K562 (cell line): ENCODE results near the gene HADH. TPM values are rescaled to one million over a fixed set of nuclear protein-coding genes. Genes with fewer than 3 reads are reported as not detected.

Experiments
- ATAC-seq: fragments of 200-7000 bp; cut with Tn5 transposase; 3 replicates; pipeline ENCODE4 v1.9.1; 2020; ENCODE audit warnings: moderate library complexity
- BruUV-seq: library from RNA; stranded (reverse); fragments of 400-500 nt; replicated peaks from 2 replicates; lab custom pipeline; 2021; lab: Mats Ljungman, UMichigan
- CTCF ChIA-PET: fragments of 300-600 bp; formaldehyde crosslinking; extraction: SDS; loops from one replicate; lab custom pipeline; 2021; ENCODE audit warnings: low intra/inter-chr PET ratio; lab: Yijun Ruan, JAX
- POLR2A ChIA-PET: fragments of 300-600, 350-650 bp; sonication (Branson Sonifier 250); formaldehyde crosslinking; extraction: SDS; loops from one replicate; lab custom pipeline; 2021; ENCODE audit warnings: antibody characterized with exemption, inconsistent platforms; lab: Yijun Ruan, JAX
- DNase-seq, 4 experiments: peaks; one replicate each; pipeline versions ENCODE4 v3.0.0 to v3.0.0-alpha.2; 2011 to 2018; ENCODE audit warnings: low spot score in 3 of 4, mixed read lengths in 3 of 4; ENCODE audit errors: extremely low read depth in 1 of 4
- FAIRE-seq: peaks from 2 replicates; lab custom pipeline; 2011; peaks lifted over from hg19 to GRCh38; lab: Jason Lieb, UNC
- H2AFZ ChIP-seq: 2 replicates; pipeline ENCODE4 v1.6.0; 2011; ENCODE audit warnings: low read depth, low read length, control low read depth, inconsistent platforms
- H3K27ac ChIP-seq: fragments of 200-600 bp; 3 replicates; pipeline ENCODE4 v1.8.0; 2011; ENCODE audit warnings: low read depth, mild to moderate bottlenecking, control low read depth, inconsistent platforms, low read length, moderate library complexity, mixed read lengths; ENCODE audit errors: extremely low read depth
- H3K27me3 ChIP-seq, 2 experiments: fragments of 300-600 bp in 1 of 2; 2 replicates in 1 of 2; 3 replicates in 1 of 2; pipeline versions ENCODE4 v1.6.0 to v1.8.0; 2011; ENCODE audit warnings: inconsistent platforms in 2 of 2, low read length in 2 of 2, mild to moderate bottlenecking in 1 of 2, mixed read lengths in 1 of 2, moderate library complexity in 1 of 2; ENCODE audit not compliant: control insufficient read depth in 2 of 2, insufficient read depth in 2 of 2
- H3K36me3 ChIP-seq: fragments of 300-600 bp; 3 replicates; pipeline ENCODE4 v1.8.0; 2011; ENCODE audit warnings: mild to moderate bottlenecking, low read length, inconsistent platforms; ENCODE audit not compliant: control insufficient read depth, insufficient read depth
- H3K4me1 ChIP-seq, 2 experiments: fragments of 200-600 bp in 1 of 2; replicated peaks in 1 of 2; 2 replicates in 1 of 2; 3 replicates in 1 of 2; pipeline versions ENCODE4 v1.5.1 to v1.8.0; 2011; ENCODE audit warnings: inconsistent platforms in 2 of 2, low read length in 2 of 2, mild to moderate bottlenecking in 1 of 2, mixed read lengths in 1 of 2, moderate library complexity in 1 of 2; ENCODE audit not compliant: control insufficient read depth in 2 of 2, insufficient read depth in 2 of 2
- H3K4me2 ChIP-seq: 2 replicates; pipeline ENCODE4 v1.6.1; 2011; ENCODE audit warnings: low read length, control low read depth, inconsistent platforms, mixed read lengths; ENCODE audit not compliant: insufficient read depth
- H3K4me3 ChIP-seq: fragments of 200-600 bp; sonication (generic), shearing (Covaris generic); 2 replicates; pipeline ENCODE4 v1.5.1; 2016; ENCODE audit warnings: control low read depth, inconsistent platforms
- H3K79me2 ChIP-seq: fragments of 200-600 bp; 3 replicates; pipeline ENCODE4 v1.8.0; 2011; ENCODE audit warnings: low read length, inconsistent platforms; ENCODE audit not compliant: control insufficient read depth, insufficient read depth
- H3K9ac ChIP-seq, 2 experiments: 2 replicates each; pipeline versions ENCODE4 v1.6.0 to v1.6.1; 2011; ENCODE audit warnings: low read depth in 2 of 2, low read length in 2 of 2, control low read depth in 1 of 2, inconsistent platforms in 1 of 2, mild to moderate bottlenecking in 1 of 2, mixed read lengths in 1 of 2; ENCODE audit not compliant: insufficient read depth in 1 of 2
- H3K9me1 ChIP-seq: one replicate; pipeline ENCODE4 v1.6.0; 2011; ENCODE audit warnings: inconsistent platforms, mild to moderate bottlenecking, low read length, moderate library complexity; ENCODE audit not compliant: control insufficient read depth, insufficient read depth
- H3K9me3 ChIP-seq: replicated peaks from 2 replicates; pipeline ENCODE4 v1.5.1; 2011; ENCODE audit warnings: low read depth, low read length, inconsistent platforms; ENCODE audit not compliant: control insufficient read depth, insufficient read depth
- H4K20me1 ChIP-seq: replicated peaks from 2 replicates; pipeline ENCODE4 v1.6.1; 2011; ENCODE audit warnings: low read length, inconsistent platforms, mixed read lengths; ENCODE audit not compliant: control insufficient read depth, insufficient read depth
- CBX3 ChIP-seq, 2 experiments: IDR thresholded peaks; 1 replicate in 1 of 2; 2 replicates in 1 of 2; pipeline ENCODE4 v1.6.1; 2012; ENCODE audit warnings: inconsistent platforms in 2 of 2, low read length in 2 of 2, borderline replicate concordance in 1 of 2, control low read depth in 1 of 2
- CHAMP1 ChIP-seq: fragments of 450-650 bp; IDR thresholded peaks from 2 replicates; pipeline ENCODE4 v1.6.1; 2016; ENCODE audit warnings: mild to moderate bottlenecking
- DEAF1 ChIP-seq: fragments of 450-650 bp; formaldehyde crosslinking; IDR thresholded peaks from 2 replicates; pipeline ENCODE4 v1.4.0; 2020; ENCODE audit warnings: mild to moderate bottlenecking, moderate library complexity
- FOXA1 ChIP-seq: fragments of 450-650 bp; IDR thresholded peaks from 2 replicates; pipeline ENCODE4 v1.6.1; 2016; ENCODE audit warnings: mild to moderate bottlenecking, borderline replicate concordance
- HLTF ChIP-seq: fragments of 450-650 bp; IDR thresholded peaks from 2 replicates; pipeline ENCODE4 v1.6.1; 2016
- MECOM ChIP-seq: fragments of 250-450 bp; sonication (Bioruptor Pico); IDR thresholded peaks from 2 replicates; pipeline ENCODE4 v1.8.0; 2022; ENCODE audit warnings: inconsistent platforms
- OTX1 ChIP-seq: fragments of 450-650 bp; formaldehyde crosslinking; IDR thresholded peaks from 2 replicates; pipeline ENCODE4 v1.4.0; 2022; ENCODE audit warnings: mild to moderate bottlenecking
- POLR2G ChIP-seq: fragments of 200-400 bp; formaldehyde crosslinking; IDR thresholded peaks from 2 replicates; pipeline ENCODE4 v1.6.1; 2017; ENCODE audit warnings: low read depth, mild to moderate bottlenecking, antibody characterized with exemption, low read length, moderate library complexity
- RFX1 ChIP-seq: fragments of 450-650 bp; IDR thresholded peaks from 2 replicates; pipeline ENCODE4 v1.6.1; 2016; ENCODE audit warnings: mild to moderate bottlenecking, moderate library complexity
- SLC30A9 ChIP-seq: fragments of 250-450 bp; sonication (Bioruptor Pico); IDR thresholded peaks from 2 replicates; pipeline ENCODE4 v1.8.0; 2022; ENCODE audit warnings: mild to moderate bottlenecking, moderate library complexity
- SREBF1 ChIP-seq: fragments of 150-350 bp; IDR thresholded peaks from 2 replicates; pipeline ENCODE4 v1.6.1; 2014; ENCODE audit warnings: antibody characterized with exemption, low read depth, low read length, borderline replicate concordance
- TCF3 ChIP-seq: sonication (generic); formaldehyde crosslinking; IDR thresholded peaks from 2 replicates; pipeline ENCODE4 v1.4.0; 2020; ENCODE audit warnings: mild to moderate bottlenecking, missing genetic modification reagents
- TCFL5 ChIP-seq: fragments of 250-450 bp; sonication (Bioruptor Pico); conservative IDR thresholded peaks from 2 replicates; pipeline ENCODE4 v1.6.1; 2021; ENCODE audit warnings: mild to moderate bottlenecking, moderate library complexity, matching md5 sums
- TFAM ChIP-seq: fragments of 250-450 bp; sonication (Bioruptor Pico); conservative IDR thresholded peaks from 2 replicates; pipeline ENCODE4 v1.5.0; 2021; ENCODE audit warnings: mild to moderate bottlenecking, moderate library complexity
- WGBS: fragments of 100-300 bp; shearing (Covaris generic); methylation state at CpG from one replicate; pipeline ENCODE4 v1.1.6; 2016; ENCODE audit warnings: low coverage, mixed read lengths; ENCODE audit not compliant: insufficient coverage; ENCODE audit errors: missing lambda C conversion rate; 5-methylcytosine and 5-hydroxymethylcytosine counted together
- in situ Hi-C: fragments of 300-500 bp; cut with MboI; formaldehyde crosslinking; loops from 4 replicates; pipeline ENCODE4 v1.15.0; 2018; ENCODE audit warnings: inconsistent platforms, mixed read lengths
- intact Hi-C: fragments of 100-400 bp; cut with micrococcal nuclease; formaldehyde crosslinking; loops from 2 replicates; pipeline ENCODE4 v1.14.2; 2022
- polyA plus RNA-seq, 8 experiments: library from polyadenylated mRNA; depleted of rRNA in 4 of 8; stranded (reverse) in 5 of 8; unstranded in 3 of 8; fragments of >200 nt; fragmentation: Nextera tagmentation in 2 of 8; fragmentation: Illumina TruSeq in 1 of 8; extraction: Ambion mirVana in 2 of 8; extraction: Trizol in 1 of 8; gene quantifications; 2 replicates each; pipeline versions ENCODE4 v1.2.1 to v1.2.3, GENCODE V29; 2011 to 2014; ENCODE audit warnings: inconsistent platforms in 1 of 8, missing spikeins in 1 of 8
- total RNA-seq, 7 experiments: library from RNA; depleted of rRNA in 6 of 7; stranded (reverse); fragments of >200 nt in 6 of 7; fragmentation: Illumina TruSeq in 2 of 7; extraction: Trizol in 2 of 7; gene quantifications; 2 replicates each; pipeline versions ENCODE4 v1.2.1 to v1.2.3, GENCODE V29; 2011 to 2021; ENCODE audit warnings: low replicate concordance in 1 of 7

HADH gene
- total and polyA plus RNA-seq, 9 of the 15 experiments (the other 6 are each of a cell fraction or from before 2014, with no cell fraction given): 9.4 to 73.3 (median 32.8) TPM

- ChIA-PET CTCF (no interaction called here), POLR2A (no interaction called here)
- peaks cover 62% of the 10 kb centered on the region; the same call in 2 of the 3 replicates for H3K36me3 ChIP-seq
- no peak overlapping the region for H3K27ac ChIP-seq
- no peak for FAIRE-seq
- H3K79me2 ChIP-seq: no peaks in the 10 kb centered on the region
- no peak overlapping the region for H3K4me2 ChIP-seq
- H3K4me3 ChIP-seq: no peak overlapping the region
- H4K20me1 ChIP-seq: no peaks in the 10 kb centered on the region
- H3K4me1 ChIP-seq: no peaks in the 10 kb centered on the region
- intact Hi-C loops: no loop called here
- no peaks in the 10 kb centered on the region for H3K9me1 ChIP-seq
- TF ChIP-seq OTX1 (CRISPR knock-in tag): no peak
- no peak for TF ChIP-seq TCFL5 (CRISPR knock-in tag)
- no peaks in the 10 kb centered on the region for H3K27me3 ChIP-seq
- no peak for ATAC-seq
- no peak overlapping the region for H3K9ac ChIP-seq
- in situ Hi-C loops: no loop called here
- no TSS peak for BruUV-seq
- DNase-seq: no peak
- no peaks in the 10 kb centered on the region for H3K9me3 ChIP-seq
- H2AFZ ChIP-seq: no peak overlapping the region
These were observed 35.1 kb downstream of the HADH start for GRCh38 chr4:108024878-108025165.

GRCh38 chr4:108029016-108029720 is 39.5 kb downstream of the HADH start:
- BruUV-seq: no TSS peak
- Histone ChIP-seq H3K9me1 (no peaks in the 10 kb centered on the region), H3K36me3 (peaks cover 45% of the 10 kb centered on the region; the same call in 2 of the 3 replicates), H3K27me3 (no peaks in the 10 kb centered on the region), H3K27ac (no peak overlapping the region; the same call in 2 of the 3 replicates), H3K4me1 (no peaks in the 10 kb centered on the region), H3K9me3 (no peaks in the 10 kb centered on the region), H3K9ac (no peak overlapping the region), H3K79me2 (no peaks in the 10 kb centered on the region), H4K20me1 (no peaks in the 10 kb centered on the region), H3K4me3 (no peak overlapping the region), H2AFZ (no peak overlapping the region), H3K4me2 (no peak overlapping the region)
- DNase-seq: no peak
- ChIA-PET POLR2A (no interaction called here), CTCF (no interaction called here)
- no peak for ATAC-seq
- in situ Hi-C loops: no loop called here
- 80% methylated on average over 8 of the region's 9 CpGs for WGBS
- intact Hi-C loops: no loop called here
- no peak for FAIRE-seq
- TF ChIP-seq RFX1: no peak
- no peak for TF ChIP-seq SREBF1
- no peak for TF ChIP-seq SLC30A9 (CRISPR knock-in tag)
- TF ChIP-seq HLTF: no peak
- TF ChIP-seq CBX3 (IDR thresholded peaks at IDR 0.05; ENCODE audit: borderline replicate concordance in 1 of 2, low read length in 2 of 2): no peak
- no peak for TF ChIP-seq TFAM
- TF ChIP-seq CHAMP1: no peak
- no peak for TF ChIP-seq FOXA1
- TF ChIP-seq MECOM (CRISPR knock-in tag): no peak
- TF ChIP-seq TCF3 (CRISPR knock-in tag): no peak
- no peak for TF ChIP-seq DEAF1 (CRISPR knock-in tag)
- TF ChIP-seq POLR2G: no peak
